Measurements from ENCODE around the gene ATM.

DNA sequence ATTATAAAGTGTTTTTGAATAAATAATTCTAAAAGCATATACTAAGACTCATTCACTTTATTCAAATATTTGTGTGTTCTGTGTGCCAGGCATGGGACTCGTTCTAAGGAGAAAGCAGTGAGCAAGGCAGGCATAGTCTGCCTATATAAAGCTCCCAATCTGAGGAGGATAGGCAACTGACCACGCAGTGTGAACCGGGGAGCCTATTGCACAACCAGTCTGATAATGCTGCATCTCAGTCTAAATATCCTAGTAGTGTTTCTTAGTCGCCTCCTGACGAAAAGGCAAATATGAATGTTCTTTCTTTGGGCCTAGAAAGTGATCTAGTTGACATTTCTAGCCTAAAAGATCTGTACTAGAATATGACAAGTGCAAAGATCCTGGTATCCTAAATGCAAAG, 146.2 kb downstream of the ATM start:
- TF ChIP-seq CTCF (IDR thresholded peaks at IDR 0.05) (no peak), EZH2 (IDR thresholded peaks at IDR 0.05; ENCODE audit: borderline replicate concordance, insufficient read depth, low read depth, low read length, poor library complexity, severe bottlenecking) (no peak)
